ENCODE data around the gene APBB3. TPM values are rescaled to one million over a fixed set of nuclear protein-coding genes. Genes with fewer than 3 reads are reported as not detected.
"Not testable (repeated sequence)": the region's sequence is repeated elsewhere in the genome, so short reads cannot be mapped to it uniquely, and the experiment has no call there.

APBB3 gene
- total and polyA plus RNA-seq, 2 donors: 9.3 to 51.2 TPM

- DNase-seq (ENCODE audit: low read depth in 6 of 9, low spot score in 9 of 9): no peak
- Histone ChIP-seq H3K4me3 (ENCODE audit: low read length in 2 of 2) (no peak overlapping the region), H3K27me3 (ENCODE audit: control insufficient read depth in 2 of 2, insufficient read depth in 1 of 2, low read length in 1 of 2) (peaks cover 0 to 3% of the 10 kb centered on the region in 2 donors), H3K9me3 (ENCODE audit: control insufficient read depth in 2 of 2, insufficient read depth in 1 of 2, low read length in 1 of 2) (no peaks in the 10 kb centered on the region), H3K4me1 (ENCODE audit: control insufficient read depth in 2 of 2, insufficient read depth in 2 of 2, low read length in 2 of 2) (no peaks in the 10 kb centered on the region), H3K27ac (ENCODE audit: low read depth in 1 of 2, low read length in 1 of 2) (no peak overlapping the region), H3K36me3 (ENCODE audit: control insufficient read depth in 2 of 2, insufficient read depth in 2 of 2, low read length in 1 of 2) (no peaks in the 10 kb centered on the region)
- WGBS: 97% methylated on average over 5 of the region's 5 CpGs
These were observed 24.1 kb upstream of the APBB3 start for GRCh38 chr5:140588311-140589070.

GRCh38 chr5:140587495-140587894 is 23.1 kb upstream of the APBB3 start:
- Histone ChIP-seq H3K4me1 (ENCODE audit: control insufficient read depth in 2 of 2, insufficient read depth in 2 of 2, low read length in 2 of 2) (no peaks in the 10 kb centered on the region), H3K36me3 (ENCODE audit: control insufficient read depth in 2 of 2, insufficient read depth in 2 of 2, low read length in 1 of 2) (no peaks in the 10 kb centered on the region), H3K4me3 (ENCODE audit: low read length in 2 of 2) (no peak overlapping the region), H3K9me3 (ENCODE audit: control insufficient read depth in 2 of 2, insufficient read depth in 1 of 2, low read length in 1 of 2) (no peaks in the 10 kb centered on the region), H3K27me3 (ENCODE audit: control insufficient read depth in 2 of 2, insufficient read depth in 1 of 2, low read length in 1 of 2) (peaks cover 0 to 5% of the 10 kb centered on the region in 2 donors), H3K27ac (ENCODE audit: low read depth in 1 of 2, low read length in 1 of 2) (no peak overlapping the region)
- DNase-seq (ENCODE audit: low read depth in 6 of 9, low spot score in 9 of 9): no peak
- 97% methylated on average over 1 of the region's 1 CpG for WGBS

- not testable (repeated sequence) for H3K36me3 ChIP-seq (ENCODE audit: control insufficient read depth in 2 of 2, insufficient read depth in 2 of 2, low read length in 1 of 2); H3K4me3 ChIP-seq (ENCODE audit: low read length in 2 of 2); H3K27ac ChIP-seq (ENCODE audit: low read depth in 1 of 2, low read length in 1 of 2); H3K9me3 ChIP-seq (ENCODE audit: control insufficient read depth in 2 of 2, insufficient read depth in 1 of 2, low read length in 1 of 2); H3K27me3 ChIP-seq (ENCODE audit: control insufficient read depth in 2 of 2, insufficient read depth in 1 of 2, low read length in 1 of 2); H3K4me1 ChIP-seq (ENCODE audit: control insufficient read depth in 2 of 2, insufficient read depth in 2 of 2, low read length in 2 of 2); DNase-seq (ENCODE audit: low read depth in 6 of 9, low spot score in 9 of 9)
- 94% methylated on average over 6 of the region's 6 CpGs for whole genome bisulfite sequencing
These were observed 14.9 kb upstream of the APBB3 start for GRCh38 chr5:140579188-140579747.

GRCh38 chr5:140576776-140577201 is 12.4 kb upstream of the APBB3 start:
- Histone ChIP-seq H3K4me3 (ENCODE audit: low read length in 2 of 2) (no peak overlapping the region), H3K4me1 (ENCODE audit: control insufficient read depth in 2 of 2, insufficient read depth in 2 of 2, low read length in 2 of 2) (no peaks in the 10 kb centered on the region), H3K9me3 (ENCODE audit: control insufficient read depth in 2 of 2, insufficient read depth in 1 of 2, low read length in 1 of 2) (no peaks in the 10 kb centered on the region), H3K27ac (ENCODE audit: low read depth in 1 of 2, low read length in 1 of 2) (peak overlapping the region in 1 of 2 donors; percentile 32), H3K27me3 (ENCODE audit: control insufficient read depth in 2 of 2, insufficient read depth in 1 of 2, low read length in 1 of 2) (peaks cover 0 to 2% of the 10 kb centered on the region in 2 donors), H3K36me3 (ENCODE audit: control insufficient read depth in 2 of 2, insufficient read depth in 2 of 2, low read length in 1 of 2) (no peaks in the 10 kb centered on the region)
- DNase-seq (ENCODE audit: low read depth in 6 of 9, low spot score in 9 of 9): peak in 1 of 9 donors; percentile 29
- 83% methylated on average over 2 of the region's 2 CpGs for WGBS

GRCh38 chr5:140575309-140575708 is 10.9 kb upstream of the APBB3 start:
- Histone ChIP-seq H3K27ac (ENCODE audit: low read depth in 1 of 2, low read length in 1 of 2) (no peak overlapping the region), H3K9me3 (ENCODE audit: control insufficient read depth in 2 of 2, insufficient read depth in 1 of 2, low read length in 1 of 2) (no peaks in the 10 kb centered on the region), H3K4me3 (ENCODE audit: low read length in 2 of 2) (no peak overlapping the region), H3K4me1 (ENCODE audit: control insufficient read depth in 2 of 2, insufficient read depth in 2 of 2, low read length in 2 of 2) (no peaks in the 10 kb centered on the region), H3K27me3 (ENCODE audit: control insufficient read depth in 2 of 2, insufficient read depth in 1 of 2, low read length in 1 of 2) (peaks cover 0 to 2% of the 10 kb centered on the region in 2 donors), H3K36me3 (ENCODE audit: control insufficient read depth in 2 of 2, insufficient read depth in 2 of 2, low read length in 1 of 2) (peaks cover 4 to 5% of the 10 kb centered on the region in 2 donors)
- no peak for DNase-seq (ENCODE audit: low read depth in 6 of 9, low spot score in 9 of 9)
- 93% methylated on average over 8 of the region's 8 CpGs for WGBS

GRCh38 chr5:140574165-140574564 is 9.8 kb upstream of the APBB3 start:
- no peak overlapping the region for H3K4me3 ChIP-seq (ENCODE audit: low read length in 2 of 2)
- H3K9me3 ChIP-seq (ENCODE audit: control insufficient read depth in 2 of 2, insufficient read depth in 1 of 2, low read length in 1 of 2): no peaks in the 10 kb centered on the region
- H3K27ac ChIP-seq (ENCODE audit: low read depth in 1 of 2, low read length in 1 of 2): no peak overlapping the region
- H3K27me3 ChIP-seq (ENCODE audit: control insufficient read depth in 2 of 2, insufficient read depth in 1 of 2, low read length in 1 of 2): no peaks in the 10 kb centered on the region
- no peaks in the 10 kb centered on the region for H3K4me1 ChIP-seq (ENCODE audit: control insufficient read depth in 2 of 2, insufficient read depth in 2 of 2, low read length in 2 of 2)
- no peak for DNase-seq (ENCODE audit: low read depth in 6 of 9, low spot score in 9 of 9)
- 92% methylated on average over 3 of the region's 3 CpGs for WGBS
- H3K36me3 ChIP-seq (ENCODE audit: control insufficient read depth in 2 of 2, insufficient read depth in 2 of 2, low read length in 1 of 2): peaks cover 4 to 8% of the 10 kb centered on the region in 2 donors

GRCh38 chr5:140573683-140574082 is 9.3 kb upstream of the APBB3 start:
- Histone ChIP-seq H3K27me3 (ENCODE audit: control insufficient read depth in 2 of 2, insufficient read depth in 1 of 2, low read length in 1 of 2) (no peaks in the 10 kb centered on the region), H3K4me3 (ENCODE audit: low read length in 2 of 2) (no peak overlapping the region), H3K36me3 (ENCODE audit: control insufficient read depth in 2 of 2, insufficient read depth in 2 of 2, low read length in 1 of 2) (peaks cover 4 to 8% of the 10 kb centered on the region in 2 donors), H3K9me3 (ENCODE audit: control insufficient read depth in 2 of 2, insufficient read depth in 1 of 2, low read length in 1 of 2) (no peaks in the 10 kb centered on the region), H3K4me1 (ENCODE audit: control insufficient read depth in 2 of 2, insufficient read depth in 2 of 2, low read length in 2 of 2) (no peaks in the 10 kb centered on the region), H3K27ac (ENCODE audit: low read depth in 1 of 2, low read length in 1 of 2) (no peak overlapping the region)
- 96% methylated on average over 7 of the region's 7 CpGs for WGBS
- DNase-seq (ENCODE audit: low read depth in 6 of 9, low spot score in 9 of 9): no peak

GRCh38 chr5:140571105-140571504 is 6.7 kb upstream of the APBB3 start:
- DNase-seq (ENCODE audit: low read depth in 6 of 9, low spot score in 9 of 9): no peak
- Histone ChIP-seq H3K4me1 (ENCODE audit: control insufficient read depth in 2 of 2, insufficient read depth in 2 of 2, low read length in 2 of 2) (peaks cover 0 to 3% of the 10 kb centered on the region in 2 donors), H3K27me3 (ENCODE audit: control insufficient read depth in 2 of 2, insufficient read depth in 1 of 2, low read length in 1 of 2) (no peaks in the 10 kb centered on the region), H3K27ac (ENCODE audit: low read depth in 1 of 2, low read length in 1 of 2) (no peak overlapping the region), H3K9me3 (ENCODE audit: control insufficient read depth in 2 of 2, insufficient read depth in 1 of 2, low read length in 1 of 2) (no peaks in the 10 kb centered on the region), H3K36me3 (ENCODE audit: control insufficient read depth in 2 of 2, insufficient read depth in 2 of 2, low read length in 1 of 2) (peaks cover 24 to 29% of the 10 kb centered on the region in 2 donors), H3K4me3 (ENCODE audit: low read length in 2 of 2) (no peak overlapping the region)
- 96% methylated on average over 5 of the region's 5 CpGs for WGBS

GRCh38 chr5:140570488-140570887 is 6.1 kb upstream of the APBB3 start:
- no peak overlapping the region for H3K27ac ChIP-seq (ENCODE audit: low read depth in 1 of 2, low read length in 1 of 2)
- H3K4me3 ChIP-seq (ENCODE audit: low read length in 2 of 2): no peak overlapping the region
- H3K9me3 ChIP-seq (ENCODE audit: control insufficient read depth in 2 of 2, insufficient read depth in 1 of 2, low read length in 1 of 2): no peaks in the 10 kb centered on the region
- peaks cover 24 to 31% of the 10 kb centered on the region in 2 donors for H3K36me3 ChIP-seq (ENCODE audit: control insufficient read depth in 2 of 2, insufficient read depth in 2 of 2, low read length in 1 of 2)
- WGBS: 100% methylated on average over 1 of the region's 1 CpG
- no peaks in the 10 kb centered on the region for H3K27me3 ChIP-seq (ENCODE audit: control insufficient read depth in 2 of 2, insufficient read depth in 1 of 2, low read length in 1 of 2)
- DNase-seq (ENCODE audit: low read depth in 6 of 9, low spot score in 9 of 9): no peak
- H3K4me1 ChIP-seq (ENCODE audit: control insufficient read depth in 2 of 2, insufficient read depth in 2 of 2, low read length in 2 of 2): peaks cover 4 to 6% of the 10 kb centered on the region in 2 donors
